Spinal cord (tissue), 10 donors: Measurements from ENCODE around the gene KLC3. TPM values are rescaled to one million over a fixed set of nuclear protein-coding genes. Genes with fewer than 3 reads are reported as not detected.
"Not testable (repeated sequence)": the region's sequence is repeated elsewhere in the genome, so short reads cannot be mapped to it uniquely, and the experiment has no call there.

Experiments
- DNase-seq, 6 donors: peaks; one replicate each; pipeline versions ENCODE4 v3.0.0 to v3.0.0-alpha.2; 2013 to 2015; ENCODE audit warnings: low spot score in 6 of 6, low read depth in 4 of 6
- H3K27ac ChIP-seq: one replicate; pipeline ENCODE4 v1.5.1; 2013; ENCODE audit warnings: low read depth, low read length, control low read depth
- H3K27me3 ChIP-seq: one replicate; pipeline ENCODE4 v1.6.1; 2013; ENCODE audit warnings: low read length; ENCODE audit not compliant: control insufficient read depth, insufficient read depth
- H3K36me3 ChIP-seq: one replicate; pipeline ENCODE4 v1.6.1; 2013; ENCODE audit warnings: low read length; ENCODE audit not compliant: control insufficient read depth, insufficient read depth
- H3K4me1 ChIP-seq: one replicate; pipeline ENCODE4 v1.6.1; 2013; ENCODE audit warnings: low read length; ENCODE audit not compliant: control insufficient read depth, insufficient read depth
- H3K4me3 ChIP-seq: one replicate; pipeline ENCODE4 v1.5.1; 2013; ENCODE audit warnings: low read depth, low read length, control low read depth
- H3K9me3 ChIP-seq: one replicate; pipeline ENCODE4 v1.6.1; 2013; ENCODE audit warnings: low read length; ENCODE audit not compliant: control insufficient read depth, insufficient read depth
- WGBS: methylation state at CpG from one replicate; pipeline ENCODE4 v1.1.5; 2013; ENCODE audit warnings: missing lambda C conversion rate; ENCODE audit not compliant: insufficient coverage; 5-methylcytosine and 5-hydroxymethylcytosine counted together
- polyA plus RNA-seq, 2 donors: library from polyadenylated mRNA; unstranded; fragments of 120-200 nt; gene quantifications; one replicate each; pipeline ENCODE4 v1.2.1, GENCODE V29; 2013; ENCODE audit not compliant: insufficient read length in 2 of 2
- total RNA-seq, 2 donors: library from RNA; depleted of rRNA in 1 of 2; stranded (reverse); fragments of 120-200 nt in 1 of 2; fragments of >200 nt in 1 of 2; gene quantifications; one replicate each; pipeline versions ENCODE4 v1.2.3 to v1.2.4, GENCODE V29; 2013 to 2014
- donor health status: healthy.

KLC3 gene
- total and polyA plus RNA-seq, 4 donors: 0.17 to 1.4 (median 0.77) TPM

GRCh38 chr19:45324349-45324907, 16.1 kb upstream of the KLC3 start:
- 47% methylated on average over 6 of the region's 11 CpGs for WGBS
- peaks cover 19% of the 10 kb centered on the region for H3K27me3 ChIP-seq
- H3K36me3 ChIP-seq: no peaks in the 10 kb centered on the region
- no peak overlapping the region for H3K4me3 ChIP-seq
- H3K4me1 ChIP-seq: peaks cover 29% of the 10 kb centered on the region
- H3K9me3 ChIP-seq: no peaks in the 10 kb centered on the region
- no peak overlapping the region for H3K27ac ChIP-seq
- no peak for DNase-seq

- WGBS: 82% methylated on average over 8 of the region's 13 CpGs
- DNase-seq: no peak
- H3K36me3 ChIP-seq: no peaks in the 10 kb centered on the region
- H3K27me3 ChIP-seq: peaks cover 19% of the 10 kb centered on the region
- H3K4me1 ChIP-seq: peaks cover 25% of the 10 kb centered on the region
- no peak overlapping the region for H3K4me3 ChIP-seq
- H3K27ac ChIP-seq: no peak overlapping the region
- H3K9me3 ChIP-seq: no peaks in the 10 kb centered on the region
Observed at GRCh38 chr19:45327404-45328143, 13.0 kb upstream of the KLC3 start.

- H3K36me3 ChIP-seq: no peaks in the 10 kb centered on the region
- no peak for DNase-seq
- no peak overlapping the region for H3K27ac ChIP-seq
- H3K9me3 ChIP-seq: no peaks in the 10 kb centered on the region
- WGBS: 88% methylated on average over 7 of the region's 7 CpGs
- no peaks in the 10 kb centered on the region for H3K27me3 ChIP-seq
- H3K4me1 ChIP-seq: peaks cover 3% of the 10 kb centered on the region
- no peak overlapping the region for H3K4me3 ChIP-seq
Observed at GRCh38 chr19:45331411-45331810, 9.1 kb upstream of the KLC3 start.

GRCh38 chr19:45333609-45334303, 6.8 kb upstream of the KLC3 start:
- no peaks in the 10 kb centered on the region for H3K9me3 ChIP-seq
- WGBS: 69% methylated on average over 1 of the region's 10 CpGs
- H3K4me3 ChIP-seq: no peak overlapping the region
- peaks cover 5% of the 10 kb centered on the region for H3K27me3 ChIP-seq
- DNase-seq: no peak
- peaks cover 4% of the 10 kb centered on the region for H3K4me1 ChIP-seq
- H3K27ac ChIP-seq: no peak overlapping the region
- H3K36me3 ChIP-seq: no peaks in the 10 kb centered on the region

- not testable (repeated sequence) for H3K4me1 ChIP-seq, H3K27ac ChIP-seq, H3K27me3 ChIP-seq, DNase-seq, H3K36me3 ChIP-seq, H3K4me3 ChIP-seq, H3K9me3 ChIP-seq
- 100% methylated on average over 2 of the region's 4 CpGs for WGBS
Observed at GRCh38 chr19:45334881-45335280, 5.7 kb upstream of the KLC3 start.

GRCh38 chr19:45336696-45337251, 3.8 kb upstream of the KLC3 start:
- Histone ChIP-seq H3K27ac (no peak overlapping the region), H3K36me3 (no peaks in the 10 kb centered on the region), H3K4me3 (no peak overlapping the region), H3K9me3 (no peaks in the 10 kb centered on the region), H3K27me3 (peaks cover 27% of the 10 kb centered on the region), H3K4me1 (peaks cover 7% of the 10 kb centered on the region)
- DNase-seq: no peak
- 77% methylated on average over 8 of the region's 11 CpGs for WGBS

- DNase-seq: no peak
- peaks cover 7% of the 10 kb centered on the region for H3K4me1 ChIP-seq
- H3K9me3 ChIP-seq: no peaks in the 10 kb centered on the region
- H3K4me3 ChIP-seq: no peak overlapping the region
- H3K27ac ChIP-seq: no peak overlapping the region
- 100% methylated on average over 2 of the region's 6 CpGs for WGBS
- H3K27me3 ChIP-seq: peaks cover 31% of the 10 kb centered on the region
- H3K36me3 ChIP-seq: no peaks in the 10 kb centered on the region
Observed at GRCh38 chr19:45339629-45340028, 921 bp upstream of the KLC3 start.

- Histone ChIP-seq H3K9me3 (no peaks in the 10 kb centered on the region), H3K27me3 (peaks cover 38% of the 10 kb centered on the region), H3K4me3 (no peak overlapping the region), H3K36me3 (no peaks in the 10 kb centered on the region), H3K27ac (no peak overlapping the region), H3K4me1 (peaks cover 7% of the 10 kb centered on the region)
- WGBS: 18% methylated on average over 25 of the region's 25 CpGs
- no peak for DNase-seq
Observed at GRCh38 chr19:45340899-45341453, 426 bp downstream of the KLC3 start.

GRCh38 chr19:45342911-45343310, 2.4 kb downstream of the KLC3 start:
- no peak for DNase-seq
- Histone ChIP-seq H3K27me3 (peaks cover 56% of the 10 kb centered on the region), H3K36me3 (peaks cover 2% of the 10 kb centered on the region), H3K4me3 (no peak overlapping the region), H3K4me1 (peaks cover 7% of the 10 kb centered on the region), H3K9me3 (no peaks in the 10 kb centered on the region), H3K27ac (no peak overlapping the region)
- WGBS: 70% methylated on average over 12 of the region's 13 CpGs
